ENCODE data around the gene RETREG3. TPM values are rescaled to one million over a fixed set of nuclear protein-coding genes. Genes with fewer than 3 reads are reported as not detected.

RETREG3 gene
- total and polyA plus RNA-seq, 9 of the 15 experiments (the other 6 are each of a cell fraction or from before 2014, with no cell fraction given), result 4.1 to 39.0 (median 16.9) TPM

GRCh38 chr17:42609182-42609813, at the start of gene RETREG3, which contains the start of gene TUBG1 (continued):
- no peak for TF ChIP-seq ATF4 (CRISPR knock-in tag; IDR thresholded peaks at IDR 0.05)
- no peak for TF ChIP-seq ZNF143 (CRISPR knock-in tag; IDR thresholded peaks at IDR 0.05)
- TF ChIP-seq, protein P1, sequence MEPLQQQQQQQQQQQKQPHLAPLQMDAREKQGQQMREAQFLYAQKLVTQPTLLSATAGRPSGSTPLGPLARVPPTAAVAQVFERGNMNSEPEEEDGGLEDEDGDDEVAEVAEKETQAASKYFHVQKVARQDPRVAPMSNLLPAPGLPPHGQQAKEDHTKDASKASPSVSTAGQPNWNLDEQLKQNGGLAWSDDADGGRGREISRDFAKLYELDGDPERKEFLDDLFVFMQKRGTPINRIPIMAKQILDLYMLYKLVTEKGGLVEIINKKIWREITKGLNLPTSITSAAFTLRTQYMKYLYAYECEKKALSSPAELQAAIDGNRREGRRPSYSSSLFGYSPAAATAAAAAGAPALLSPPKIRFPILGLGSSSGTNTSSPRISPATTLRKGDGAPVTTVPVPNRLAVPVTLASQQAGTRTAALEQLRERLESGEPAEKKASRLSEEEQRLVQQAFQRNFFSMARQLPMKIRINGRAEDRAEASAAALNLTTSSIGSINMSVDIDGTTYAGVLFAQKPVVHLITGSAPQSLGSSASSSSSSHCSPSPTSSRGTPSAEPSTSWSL (CRISPR knock-in tag; IDR thresholded peaks at IDR 0.05; ENCODE audit: borderline replicate concordance), result peak; percentile 31; the same call in 1 of the 2 replicates
- TF ChIP-seq ZNF79 (CRISPR knock-in tag; IDR thresholded peaks at IDR 0.05; ENCODE audit: low read depth), result no peak
- TF ChIP-seq, protein P2, sequence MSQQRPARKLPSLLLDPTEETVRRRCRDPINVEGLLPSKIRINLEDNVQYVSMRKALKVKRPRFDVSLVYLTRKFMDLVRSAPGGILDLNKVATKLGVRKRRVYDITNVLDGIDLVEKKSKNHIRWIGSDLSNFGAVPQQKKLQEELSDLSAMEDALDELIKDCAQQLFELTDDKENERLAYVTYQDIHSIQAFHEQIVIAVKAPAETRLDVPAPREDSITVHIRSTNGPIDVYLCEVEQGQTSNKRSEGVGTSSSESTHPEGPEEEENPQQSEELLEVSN (IDR thresholded peaks at IDR 0.05; ENCODE audit: borderline replicate concordance in 1 of 2, extremely low read depth in 1 of 2, insufficient read depth in 1 of 2, insufficient read length in 1 of 2, low read depth in 1 of 2, low read length in 1 of 2, poor library complexity in 1 of 2, severe bottlenecking in 1 of 2), result peak; percentile 91 to 94
- no peak for TF ChIP-seq RBM39 (optimal IDR thresholded peaks at IDR 0.05; ENCODE audit: low read depth, low read length)
- no peak for TF ChIP-seq ZNF644 (tag; IDR thresholded peaks at IDR 0.05; ENCODE audit: low read depth)
- peak; percentile 61; the same call in 1 of the 2 replicates for TF ChIP-seq CBX1 (IDR thresholded peaks at IDR 0.05; ENCODE audit: low read depth)
- TF ChIP-seq POLR2G (IDR thresholded peaks at IDR 0.05; ENCODE audit: low read depth, low read length), result peak; percentile 96
- TF ChIP-seq CREB5 (CRISPR knock-in tag; IDR thresholded peaks at IDR 0.05), result no peak
- TF ChIP-seq SLC30A9 (CRISPR knock-in tag; IDR thresholded peaks at IDR 0.05), result no peak
- no peak for TF ChIP-seq ZFPM2 (CRISPR knock-in tag; IDR thresholded peaks at IDR 0.05)
- peak in 1 of 2 experiments; percentile 89; a peak in 1 of 4 replicates for TF ChIP-seq SIN3A (IDR thresholded peaks at IDR 0.05; ENCODE audit: borderline replicate concordance in 2 of 2, control insufficient read depth in 1 of 2, low read depth in 2 of 2, low read length in 2 of 2)
- no peak for TF ChIP-seq ZNF561 (CRISPR knock-in tag; conservative IDR thresholded peaks at IDR 0.05)
- no peak for TF ChIP-seq KDM2B (CRISPR knock-in tag; IDR thresholded peaks at IDR 0.05)
- no peak for TF ChIP-seq ZFP36 (IDR thresholded peaks at IDR 0.05; ENCODE audit: low read depth, low read length, partially characterized antibody)
- no peak for TF ChIP-seq MAFF (IDR thresholded peaks at IDR 0.05; ENCODE audit: low read length)
- peak; percentile 90 for TF ChIP-seq POLR2A (conservative IDR thresholded peaks at IDR 0.05)
- TF ChIP-seq BRCA1 (IDR thresholded peaks at IDR 0.05), result no peak
- no peak for TF ChIP-seq BRCA1 (CRISPR knock-in tag; IDR thresholded peaks at IDR 0.05)
- TF ChIP-seq HDAC3 (IDR thresholded peaks at IDR 0.05; ENCODE audit: borderline replicate concordance, partially characterized antibody), result no peak
- TF ChIP-seq, protein P3, sequence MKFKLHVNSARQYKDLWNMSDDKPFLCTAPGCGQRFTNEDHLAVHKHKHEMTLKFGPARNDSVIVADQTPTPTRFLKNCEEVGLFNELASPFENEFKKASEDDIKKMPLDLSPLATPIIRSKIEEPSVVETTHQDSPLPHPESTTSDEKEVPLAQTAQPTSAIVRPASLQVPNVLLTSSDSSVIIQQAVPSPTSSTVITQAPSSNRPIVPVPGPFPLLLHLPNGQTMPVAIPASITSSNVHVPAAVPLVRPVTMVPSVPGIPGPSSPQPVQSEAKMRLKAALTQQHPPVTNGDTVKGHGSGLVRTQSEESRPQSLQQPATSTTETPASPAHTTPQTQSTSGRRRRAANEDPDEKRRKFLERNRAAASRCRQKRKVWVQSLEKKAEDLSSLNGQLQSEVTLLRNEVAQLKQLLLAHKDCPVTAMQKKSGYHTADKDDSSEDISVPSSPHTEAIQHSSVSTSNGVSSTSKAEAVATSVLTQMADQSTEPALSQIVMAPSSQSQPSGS (CRISPR knock-in tag; IDR thresholded peaks at IDR 0.05), result no peak
